ENCODE data around the gene PROM1.

Gene PROM1

GRCh38 chr4:16055873-16056272, 27.9 kb downstream of the PROM1 start:
- DNase-seq: no peak

- DNase-seq: no peak
Observed at GRCh38 chr4:16055471-16055870, 28.4 kb downstream of the PROM1 start.

- no peak for DNase-seq
Observed at GRCh38 chr4:16052939-16053338, 30.9 kb downstream of the PROM1 start.

- no peak for DNase-seq
Observed at GRCh38 chr4:16051980-16052379, 31.8 kb downstream of the PROM1 start.

GRCh38 chr4:16051132-16051531, 32.7 kb downstream of the PROM1 start:
- DNase-seq: no peak

GRCh38 chr4:16050669-16051068, 33.2 kb downstream of the PROM1 start:
- DNase-seq: no peak

- no peak for DNase-seq
Observed at GRCh38 chr4:16048619-16049419, 35.0 kb downstream of the PROM1 start.

GRCh38 chr4:16045687-16046086, 38.1 kb downstream of the PROM1 start:
- no peak for DNase-seq

- no peak for DNase-seq
Observed at GRCh38 chr4:16043642-16044498, 40.0 kb downstream of the PROM1 start.

- no peak for DNase-seq
Observed at GRCh38 chr4:16039139-16039538, 44.7 kb downstream of the PROM1 start.

- no peak for DNase-seq
Observed at GRCh38 chr4:16037901-16038300, 45.9 kb downstream of the PROM1 start.

- DNase-seq: no peak
Observed at GRCh38 chr4:16035843-16036242, 48.0 kb downstream of the PROM1 start.

- no peak for DNase-seq
Observed at GRCh38 chr4:16034010-16034748, 49.6 kb downstream of the PROM1 start.

- DNase-seq: no peak
Observed at GRCh38 chr4:16032396-16032770, 51.4 kb downstream of the PROM1 start.

- no peak for DNase-seq
Observed at GRCh38 chr4:16031546-16032395, 52.1 kb downstream of the PROM1 start.

GRCh38 chr4:16029886-16030285, 53.9 kb downstream of the PROM1 start:
- no peak for DNase-seq

- no peak for DNase-seq
Observed at GRCh38 chr4:16029262-16029661, 54.6 kb downstream of the PROM1 start.

- no peak for DNase-seq
Observed at GRCh38 chr4:16027626-16028025, 56.2 kb downstream of the PROM1 start.

- DNase-seq: no peak
Observed at GRCh38 chr4:16027114-16027513, 56.7 kb downstream of the PROM1 start.

GRCh38 chr4:16026160-16026761, 57.6 kb downstream of the PROM1 start:
- no peak for DNase-seq

GRCh38 chr4:16025268-16025667, 58.6 kb downstream of the PROM1 start:
- DNase-seq: no peak

- DNase-seq: no peak
Observed at GRCh38 chr4:16023776-16024408, 59.9 kb downstream of the PROM1 start.
